Measurements from ENCODE around the gene SATB2.

The SATB2 gene

DNA sequence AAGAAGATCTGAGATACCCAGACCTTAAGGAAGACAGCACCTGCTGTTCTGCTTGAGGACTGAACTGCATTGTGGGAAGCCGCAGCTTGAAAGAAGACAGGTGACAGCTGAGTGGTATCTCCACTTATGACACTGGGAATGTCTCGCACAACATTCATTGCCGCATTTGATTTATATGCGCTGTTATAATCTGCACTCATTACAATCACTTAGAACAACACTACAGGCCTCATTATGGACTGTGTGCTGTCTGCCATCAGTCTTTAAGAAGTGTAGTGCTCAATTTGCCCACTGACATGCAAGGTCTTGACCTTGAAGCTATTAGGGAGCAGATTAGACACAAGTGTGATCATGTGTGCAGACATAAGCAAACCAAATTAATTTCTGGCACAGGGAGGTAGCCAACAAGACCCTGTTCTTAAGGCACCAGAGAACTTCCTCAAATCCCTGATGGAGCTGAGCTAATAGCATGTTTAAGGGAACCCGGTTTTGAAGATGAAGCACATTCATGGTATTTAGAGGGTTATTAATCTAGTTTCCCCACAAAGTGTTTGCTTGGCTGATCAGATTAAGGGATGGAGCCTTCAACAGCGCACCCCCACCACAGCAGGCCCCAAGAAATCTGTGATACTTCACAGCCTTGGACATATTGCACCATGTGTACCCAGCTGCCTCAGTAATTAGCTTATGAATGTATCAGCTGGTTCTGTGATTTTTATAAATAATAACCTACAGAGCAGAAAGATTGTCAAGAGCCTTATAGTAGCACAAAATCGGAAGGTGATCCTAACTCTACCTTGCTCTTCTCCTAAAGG, 146.8 kb downstream of the SATB2 start:
- TF ChIP-seq, protein P1, sequence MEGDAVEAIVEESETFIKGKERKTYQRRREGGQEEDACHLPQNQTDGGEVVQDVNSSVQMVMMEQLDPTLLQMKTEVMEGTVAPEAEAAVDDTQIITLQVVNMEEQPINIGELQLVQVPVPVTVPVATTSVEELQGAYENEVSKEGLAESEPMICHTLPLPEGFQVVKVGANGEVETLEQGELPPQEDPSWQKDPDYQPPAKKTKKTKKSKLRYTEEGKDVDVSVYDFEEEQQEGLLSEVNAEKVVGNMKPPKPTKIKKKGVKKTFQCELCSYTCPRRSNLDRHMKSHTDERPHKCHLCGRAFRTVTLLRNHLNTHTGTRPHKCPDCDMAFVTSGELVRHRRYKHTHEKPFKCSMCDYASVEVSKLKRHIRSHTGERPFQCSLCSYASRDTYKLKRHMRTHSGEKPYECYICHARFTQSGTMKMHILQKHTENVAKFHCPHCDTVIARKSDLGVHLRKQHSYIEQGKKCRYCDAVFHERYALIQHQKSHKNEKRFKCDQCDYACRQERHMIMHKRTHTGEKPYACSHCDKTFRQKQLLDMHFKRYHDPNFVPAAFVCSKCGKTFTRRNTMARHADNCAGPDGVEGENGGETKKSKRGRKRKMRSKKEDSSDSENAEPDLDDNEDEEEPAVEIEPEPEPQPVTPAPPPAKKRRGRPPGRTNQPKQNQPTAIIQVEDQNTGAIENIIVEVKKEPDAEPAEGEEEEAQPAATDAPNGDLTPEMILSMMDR (IDR thresholded peaks at IDR 0.05), result no peak
- no peak overlapping the region for H3K4me3 ChIP-seq
- no peak for DNase-seq (ENCODE audit: low spot score)
- no peak overlapping the region for H3K27ac ChIP-seq

DNA sequence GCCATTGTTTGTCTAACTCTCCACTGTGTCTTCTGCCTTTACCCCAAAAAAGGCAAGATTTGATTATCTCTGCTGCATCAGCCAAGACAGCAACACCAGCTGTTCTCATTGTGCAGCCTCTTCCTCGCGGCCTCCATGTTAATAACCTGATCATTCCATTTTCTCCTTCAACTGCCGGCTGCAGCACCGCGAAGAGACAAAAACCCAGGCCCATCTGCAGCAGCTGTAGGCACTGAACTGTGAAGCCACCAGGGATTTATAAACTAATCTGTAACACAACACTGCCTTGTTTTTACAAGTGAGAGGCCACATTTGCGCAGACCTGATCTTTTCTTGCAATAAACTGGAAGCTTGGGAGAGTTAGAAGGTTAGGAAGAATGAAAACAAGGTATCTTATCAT, 147.8 kb downstream of the SATB2 start:
- no peak for DNase-seq (ENCODE audit: low spot score)
- Histone ChIP-seq H3K4me3 (no peak overlapping the region), H3K27ac (no peak overlapping the region)
- TF ChIP-seq, protein P1 (IDR thresholded peaks at IDR 0.05), result no peak

DNA sequence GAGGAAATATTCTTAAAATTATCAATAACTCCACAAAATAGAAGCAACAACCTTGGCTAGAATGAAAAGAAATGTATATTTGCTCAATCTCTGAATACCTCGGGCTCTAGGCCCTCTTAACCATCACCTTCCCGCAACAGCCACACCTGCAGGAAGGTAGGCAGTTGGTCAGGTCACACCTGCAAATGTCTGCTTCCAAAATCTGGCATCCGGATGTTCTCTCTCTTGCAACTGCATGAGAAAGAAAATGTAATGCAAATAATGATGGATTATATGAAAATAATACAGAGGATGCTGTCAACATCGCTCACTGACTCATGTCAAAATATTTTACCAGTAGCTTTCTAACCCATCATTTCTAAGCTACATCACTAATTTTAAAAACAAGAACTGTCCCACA, 148.3 kb downstream of the SATB2 start:
- Histone ChIP-seq H3K27ac (no peak overlapping the region), H3K4me3 (no peak overlapping the region)
- TF ChIP-seq, protein P1 (IDR thresholded peaks at IDR 0.05), result no peak
- DNase-seq (ENCODE audit: low spot score), result no peak

DNA sequence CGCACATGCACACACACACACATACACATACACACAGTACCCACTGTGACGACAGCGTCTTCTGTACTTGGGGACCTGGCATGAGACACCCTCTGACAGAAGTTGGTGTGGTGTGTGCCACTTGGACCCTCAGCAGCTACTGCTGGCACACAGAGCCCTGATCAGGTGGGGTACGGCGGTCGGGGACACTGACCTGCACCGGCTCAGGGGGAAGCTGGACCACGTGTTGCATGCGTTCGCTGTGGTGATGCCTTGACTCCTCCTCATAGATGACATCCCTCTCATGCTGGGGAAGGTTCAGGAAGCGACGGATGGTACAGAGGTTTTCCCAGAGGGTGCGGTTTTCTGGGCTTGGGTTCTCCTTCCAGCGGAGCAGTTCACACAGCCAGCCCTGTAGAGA, 149.2 kb downstream of the SATB2 start:
- Histone ChIP-seq H3K4me3 (no peak overlapping the region), H3K27ac (no peak overlapping the region)
- TF ChIP-seq, protein P1 (IDR thresholded peaks at IDR 0.05), result no peak
- no peak for DNase-seq (ENCODE audit: low spot score)

DNA sequence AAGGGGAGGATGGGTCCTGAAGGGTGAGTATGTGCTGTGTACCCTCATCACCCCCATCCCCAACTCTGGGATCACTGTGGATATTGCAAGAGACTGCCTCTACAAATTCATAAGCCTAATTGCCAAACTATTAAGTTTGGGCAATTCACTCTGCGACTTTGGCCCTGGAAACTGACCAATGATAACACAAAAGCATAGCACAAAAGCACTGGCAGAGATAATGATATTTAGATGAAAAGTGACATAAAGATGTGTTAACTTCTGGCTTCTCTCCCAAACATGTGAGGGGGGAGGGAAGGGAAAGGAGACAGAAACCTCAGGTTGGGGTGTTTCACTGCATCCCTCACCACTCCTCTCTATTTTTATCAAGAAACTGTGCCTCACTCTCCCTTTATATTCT, 150.3 kb downstream of the SATB2 start:
- TF ChIP-seq, protein P1 (IDR thresholded peaks at IDR 0.05), result no peak
- Histone ChIP-seq H3K27ac (no peak overlapping the region), H3K4me3 (no peak overlapping the region)
- no peak for DNase-seq (ENCODE audit: low spot score)

DNA sequence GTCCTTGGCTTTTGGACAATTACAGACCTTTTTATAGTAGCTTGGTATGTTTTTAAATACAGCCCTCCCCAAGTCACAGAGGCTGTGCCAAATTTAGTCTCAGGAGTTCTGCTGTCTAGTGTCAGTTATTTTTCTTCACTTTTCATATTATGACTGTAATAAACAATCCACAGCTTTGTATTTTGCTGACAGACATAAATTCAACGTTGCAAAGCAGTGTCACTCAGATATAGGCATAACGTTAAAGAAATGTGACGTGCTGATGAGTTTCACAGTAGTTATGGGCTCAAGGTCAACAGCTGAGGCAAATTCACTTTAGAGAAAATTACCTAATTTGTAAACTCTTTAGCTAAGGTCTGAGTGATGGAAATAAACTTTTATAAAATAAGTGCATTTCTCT, 151.6 kb downstream of the SATB2 start:
- H3K27ac ChIP-seq, result no peak overlapping the region
- no peak for DNase-seq (ENCODE audit: low spot score)
- no peak overlapping the region for H3K4me3 ChIP-seq
- TF ChIP-seq, protein P1 (IDR thresholded peaks at IDR 0.05), result no peak

DNA sequence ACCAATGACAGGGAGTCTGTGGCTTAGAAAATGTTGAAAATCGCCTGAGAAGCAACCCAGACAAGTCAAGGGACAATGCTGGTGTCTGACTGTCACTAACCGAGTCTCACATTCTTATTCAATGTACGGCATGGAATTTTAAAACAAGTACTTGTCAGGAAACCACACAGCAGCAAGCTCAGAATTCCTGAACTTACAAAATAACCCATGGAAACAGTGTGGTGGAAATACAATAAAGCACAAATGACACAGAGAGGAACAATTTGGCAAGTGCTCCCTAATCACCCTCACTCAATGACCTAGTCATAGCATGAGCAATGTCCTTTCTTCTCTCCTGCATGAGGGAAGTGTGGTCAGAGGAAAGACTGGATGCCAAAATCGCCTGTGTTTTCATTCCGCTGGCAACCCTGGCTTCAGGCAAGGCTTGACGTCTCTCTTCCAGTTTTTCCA, 154.0 kb downstream of the SATB2 start:
- H3K4me3 ChIP-seq, result no peak overlapping the region
- TF ChIP-seq, protein P1 (IDR thresholded peaks at IDR 0.05), result no peak
- no peak for DNase-seq (ENCODE audit: low spot score)
- H3K27ac ChIP-seq, result no peak overlapping the region
